OCI-LY3 (cell line): Measurements from ENCODE around the gene WDR59.

Source experiments
- H2AFZ ChIP-seq: fragments of 200-600, 300-600 bp; shearing (Covaris generic); 2 replicates; pipeline ENCODE4 v1.6.0; 2014; ENCODE audit warnings: antibody characterized with exemption, low read depth, low read length
- H3K27ac ChIP-seq: fragments of 200-600, 300-600 bp; sonication (generic); 2 replicates; pipeline ENCODE4 v1.5.1; 2014; ENCODE audit warnings: mild to moderate bottlenecking, low read length, moderate library complexity, mixed read lengths
- H3K27me3 ChIP-seq: fragments of 200-600, 300-600 bp; sonication (generic); 2 replicates; pipeline ENCODE4 v1.6.1; 2014; ENCODE audit warnings: low read depth, low read length, mixed read lengths
- H3K36me3 ChIP-seq: fragments of 200-600, 300-600 bp; sonication (generic); replicated peaks from 2 replicates; pipeline ENCODE3; 2014; ENCODE audit warnings: low read depth, low read length, mixed read lengths
- H3K4me1 ChIP-seq: fragments of 300-600, 200-600 bp; sonication (generic); 2 replicates; pipeline ENCODE4 v1.6.1; 2014; ENCODE audit warnings: low read length, mixed read lengths
- H3K4me2 ChIP-seq: fragments of 200-600, 300-600 bp; sonication (generic); 2 replicates; pipeline ENCODE4 v1.6.1; 2014; ENCODE audit warnings: low read length, mixed read lengths
- H3K4me3 ChIP-seq: fragments of 300-600, 200-600 bp; sonication (generic); 2 replicates; pipeline ENCODE4 v1.5.1; 2014; ENCODE audit warnings: antibody characterized with exemption, mild to moderate bottlenecking, low read length, moderate library complexity
- H3K79me2 ChIP-seq: fragments of 300-600, 200-600 bp; shearing (Covaris generic); 2 replicates; pipeline ENCODE4 v1.6.1; 2014; ENCODE audit warnings: mild to moderate bottlenecking, low read length, mixed read lengths
- H3K9ac ChIP-seq: fragments of 300-600, 200-600 bp; shearing (Covaris generic); 2 replicates; pipeline ENCODE4 v1.6.0; 2014; ENCODE audit warnings: mild to moderate bottlenecking, low read length, moderate library complexity
- H3K9me3 ChIP-seq: fragments of 200-600, 300-600 bp; shearing (Covaris generic); 2 replicates; pipeline ENCODE4 v1.6.1; 2014; ENCODE audit warnings: low read length, mixed read lengths; ENCODE audit not compliant: insufficient read depth
- H4K20me1 ChIP-seq: fragments of 200-600, 300-600 bp; sonication (generic); 2 replicates; pipeline ENCODE4 v1.6.1; 2016; ENCODE audit warnings: low read length, mixed read lengths; ENCODE audit not compliant: insufficient read depth
- EZH2phosphoT487 ChIP-seq: fragments of 200-600 bp; shearing (Covaris generic); IDR thresholded peaks from 2 replicates; pipeline ENCODE4 v1.6.1; 2018; ENCODE audit warnings: antibody characterized with exemption, mixed run types, low read depth
- TF ChIP-seq, protein P1 (sequence below): fragments of 200-600, 300-600 bp; sonication (generic); IDR thresholded peaks from 2 replicates; pipeline ENCODE4 v1.5.1; 2014; ENCODE audit warnings: antibody characterized with exemption, low read length, low read depth

The WDR59 gene

DNA sequence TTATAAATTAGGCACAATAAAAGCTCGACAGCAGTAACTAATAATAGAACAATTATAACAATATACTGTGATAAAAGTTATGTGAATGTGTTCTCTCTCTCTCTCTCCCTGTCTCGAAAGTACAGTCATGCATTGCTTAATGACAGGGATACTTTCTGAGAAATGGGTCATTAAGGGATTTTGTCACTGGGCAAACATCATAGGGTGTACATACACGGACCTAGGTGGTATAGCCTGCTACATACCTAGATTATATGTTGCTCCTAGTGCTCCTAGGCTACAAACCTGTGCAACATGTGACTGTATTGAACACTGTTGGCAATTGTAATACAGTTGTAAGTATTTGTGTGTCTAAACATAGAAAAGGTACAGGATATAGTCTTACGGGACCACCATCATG is 20.8 kb upstream of the WDR59 start:
- no peak overlapping the region for H3K27ac ChIP-seq
- H3K4me1 ChIP-seq, result peaks cover 3% of the 10 kb centered on the region; the same call in 1 of the 2 replicates
- no peak overlapping the region for H3K9ac ChIP-seq
- no peaks in the 10 kb centered on the region for H3K79me2 ChIP-seq
- no peak overlapping the region for H3K4me3 ChIP-seq
- H3K27me3 ChIP-seq, result peaks cover 13% of the 10 kb centered on the region
- H3K9me3 ChIP-seq, result no peaks in the 10 kb centered on the region
- no peaks in the 10 kb centered on the region for H3K36me3 ChIP-seq
- TF ChIP-seq, protein P1, sequence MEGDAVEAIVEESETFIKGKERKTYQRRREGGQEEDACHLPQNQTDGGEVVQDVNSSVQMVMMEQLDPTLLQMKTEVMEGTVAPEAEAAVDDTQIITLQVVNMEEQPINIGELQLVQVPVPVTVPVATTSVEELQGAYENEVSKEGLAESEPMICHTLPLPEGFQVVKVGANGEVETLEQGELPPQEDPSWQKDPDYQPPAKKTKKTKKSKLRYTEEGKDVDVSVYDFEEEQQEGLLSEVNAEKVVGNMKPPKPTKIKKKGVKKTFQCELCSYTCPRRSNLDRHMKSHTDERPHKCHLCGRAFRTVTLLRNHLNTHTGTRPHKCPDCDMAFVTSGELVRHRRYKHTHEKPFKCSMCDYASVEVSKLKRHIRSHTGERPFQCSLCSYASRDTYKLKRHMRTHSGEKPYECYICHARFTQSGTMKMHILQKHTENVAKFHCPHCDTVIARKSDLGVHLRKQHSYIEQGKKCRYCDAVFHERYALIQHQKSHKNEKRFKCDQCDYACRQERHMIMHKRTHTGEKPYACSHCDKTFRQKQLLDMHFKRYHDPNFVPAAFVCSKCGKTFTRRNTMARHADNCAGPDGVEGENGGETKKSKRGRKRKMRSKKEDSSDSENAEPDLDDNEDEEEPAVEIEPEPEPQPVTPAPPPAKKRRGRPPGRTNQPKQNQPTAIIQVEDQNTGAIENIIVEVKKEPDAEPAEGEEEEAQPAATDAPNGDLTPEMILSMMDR, result no peak
- no peak for TF ChIP-seq EZH2phosphoT487
- H4K20me1 ChIP-seq, result peaks cover 4% of the 10 kb centered on the region; the same call in 1 of the 2 replicates
- H3K4me2 ChIP-seq, result no peak overlapping the region
- no peak overlapping the region for H2AFZ ChIP-seq

DNA sequence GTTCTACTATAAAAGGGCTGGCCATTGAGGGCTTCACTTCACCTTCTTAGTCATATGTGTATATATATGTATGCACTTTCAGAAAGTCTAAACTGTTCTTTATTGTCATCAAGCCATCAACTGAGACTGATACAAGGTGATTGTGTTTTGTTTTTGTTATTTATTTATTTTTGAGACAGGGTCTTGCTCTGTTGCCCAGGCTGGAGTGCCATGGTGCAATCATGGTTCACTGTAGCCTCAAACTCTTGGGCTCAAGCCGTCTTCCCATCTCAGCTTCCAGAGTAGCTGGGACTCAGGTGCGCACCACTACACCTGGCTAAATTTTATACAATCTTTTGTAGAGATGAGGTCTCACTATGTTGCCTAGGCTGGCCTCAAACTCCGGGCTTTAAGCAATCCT is 19.5 kb upstream of the WDR59 start:
- Histone ChIP-seq H3K36me3 (no peaks in the 10 kb centered on the region), H2AFZ (no peak overlapping the region), H3K9me3 (no peaks in the 10 kb centered on the region), H3K79me2 (no peaks in the 10 kb centered on the region), H3K4me2 (no peak overlapping the region), H3K4me1 (peaks cover 13% of the 10 kb centered on the region), H3K4me3 (no peak overlapping the region), H4K20me1 (peaks cover 10% of the 10 kb centered on the region; the same call in 1 of the 2 replicates), H3K27ac (no peak overlapping the region), H3K9ac (no peak overlapping the region), H3K27me3 (peaks cover 21% of the 10 kb centered on the region)
- TF ChIP-seq, protein P1, result no peak
- no peak for TF ChIP-seq EZH2phosphoT487

DNA sequence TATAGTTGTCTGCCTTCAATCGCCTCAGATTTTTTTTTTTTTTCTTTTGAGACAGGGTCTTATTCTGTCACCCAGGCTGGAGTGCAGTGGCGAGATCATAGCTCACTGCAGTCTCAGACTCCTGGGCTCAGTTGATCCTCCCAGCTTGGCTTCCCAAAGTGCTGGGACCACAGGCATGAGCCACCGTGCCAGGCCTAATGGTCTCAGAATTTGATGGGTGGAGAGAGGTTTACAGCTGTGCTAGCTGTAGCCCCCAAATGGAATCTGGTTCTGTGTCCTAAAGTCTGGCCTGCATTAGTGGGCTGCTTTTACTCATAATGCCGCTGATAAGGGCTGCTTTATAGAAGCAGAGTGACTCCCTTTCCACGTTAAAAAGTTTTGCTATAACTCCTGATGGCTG is 19.0 kb upstream of the WDR59 start:
- H3K4me1 ChIP-seq, result peaks cover 13% of the 10 kb centered on the region
- H3K4me3 ChIP-seq, result no peak overlapping the region
- H3K9ac ChIP-seq, result no peak overlapping the region
- no peak overlapping the region for H3K4me2 ChIP-seq
- H3K36me3 ChIP-seq, result no peaks in the 10 kb centered on the region
- H3K27me3 ChIP-seq, result peaks cover 21% of the 10 kb centered on the region
- no peaks in the 10 kb centered on the region for H3K79me2 ChIP-seq
- peaks cover 10% of the 10 kb centered on the region; the same call in 1 of the 2 replicates for H4K20me1 ChIP-seq
- H3K27ac ChIP-seq, result no peak overlapping the region
- TF ChIP-seq EZH2phosphoT487, result no peak
- TF ChIP-seq, protein P1, result no peak
- H2AFZ ChIP-seq, result no peak overlapping the region
- H3K9me3 ChIP-seq, result no peaks in the 10 kb centered on the region

DNA sequence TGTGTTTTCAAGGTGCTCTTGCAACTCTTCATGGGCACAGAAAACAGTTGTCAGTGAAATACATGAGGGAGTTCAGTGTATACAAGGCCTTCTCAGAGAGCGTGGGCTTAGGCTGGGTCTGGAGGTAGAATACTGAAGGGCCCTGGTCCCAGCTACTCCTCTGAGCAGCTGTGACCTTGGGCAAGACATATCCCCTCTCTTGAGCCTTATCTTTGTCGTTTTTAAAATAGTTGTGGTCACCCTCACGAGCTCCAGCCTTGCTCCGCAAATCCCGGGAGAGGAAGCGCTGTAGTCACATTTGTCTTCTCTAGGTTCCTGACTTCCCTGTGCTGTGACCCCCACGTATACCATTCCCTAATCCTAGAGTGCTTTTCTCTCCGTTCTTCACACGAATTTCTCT is 17.6 kb upstream of the WDR59 start:
- Histone ChIP-seq H3K36me3 (no peaks in the 10 kb centered on the region), H3K4me2 (no peak overlapping the region), H3K9ac (no peak overlapping the region), H3K27ac (no peak overlapping the region), H3K79me2 (no peaks in the 10 kb centered on the region), H3K27me3 (peaks cover 21% of the 10 kb centered on the region), H3K9me3 (no peaks in the 10 kb centered on the region), H2AFZ (no peak overlapping the region), H3K4me3 (no peak overlapping the region), H4K20me1 (peaks cover 10% of the 10 kb centered on the region; the same call in 1 of the 2 replicates), H3K4me1 (peaks cover 18% of the 10 kb centered on the region)
- TF ChIP-seq, protein P1, result no peak
- no peak for TF ChIP-seq EZH2phosphoT487
